ENCODE results near the gene IGF1R.

The IGF1R gene

GRCh38 chr15:98943601-98944151 lies 295.3 kb downstream of the IGF1R start:
- H3K36me3 ChIP-seq (ENCODE audit: insufficient read depth) = no peaks in the 10 kb centered on the region; the same call in 1 of the 2 replicates
- no peak overlapping the region for H3K9ac ChIP-seq
- H2AFZ ChIP-seq (ENCODE audit: low read depth) = no peak overlapping the region
- H3K79me2 ChIP-seq (ENCODE audit: insufficient read depth, low read depth) = no peaks in the 10 kb centered on the region
- H3K27me3 ChIP-seq (ENCODE audit: insufficient read depth, low read depth) = no peaks in the 10 kb centered on the region
- H3K4me3 ChIP-seq (IDR thresholded peaks at IDR 0.05; ENCODE audit: insufficient read depth, low read depth, low read length) = no peak overlapping the region
- TF ChIP-seq, protein P1, sequence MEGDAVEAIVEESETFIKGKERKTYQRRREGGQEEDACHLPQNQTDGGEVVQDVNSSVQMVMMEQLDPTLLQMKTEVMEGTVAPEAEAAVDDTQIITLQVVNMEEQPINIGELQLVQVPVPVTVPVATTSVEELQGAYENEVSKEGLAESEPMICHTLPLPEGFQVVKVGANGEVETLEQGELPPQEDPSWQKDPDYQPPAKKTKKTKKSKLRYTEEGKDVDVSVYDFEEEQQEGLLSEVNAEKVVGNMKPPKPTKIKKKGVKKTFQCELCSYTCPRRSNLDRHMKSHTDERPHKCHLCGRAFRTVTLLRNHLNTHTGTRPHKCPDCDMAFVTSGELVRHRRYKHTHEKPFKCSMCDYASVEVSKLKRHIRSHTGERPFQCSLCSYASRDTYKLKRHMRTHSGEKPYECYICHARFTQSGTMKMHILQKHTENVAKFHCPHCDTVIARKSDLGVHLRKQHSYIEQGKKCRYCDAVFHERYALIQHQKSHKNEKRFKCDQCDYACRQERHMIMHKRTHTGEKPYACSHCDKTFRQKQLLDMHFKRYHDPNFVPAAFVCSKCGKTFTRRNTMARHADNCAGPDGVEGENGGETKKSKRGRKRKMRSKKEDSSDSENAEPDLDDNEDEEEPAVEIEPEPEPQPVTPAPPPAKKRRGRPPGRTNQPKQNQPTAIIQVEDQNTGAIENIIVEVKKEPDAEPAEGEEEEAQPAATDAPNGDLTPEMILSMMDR (conservative IDR thresholded peaks at IDR 0.05; ENCODE audit: low read depth, low read length) = no peak
- H3K27ac ChIP-seq = no peak overlapping the region
- no peak overlapping the region for H3K4me2 ChIP-seq
- no peaks in the 10 kb centered on the region for H4K20me1 ChIP-seq (ENCODE audit: insufficient read depth)
- H3K4me1 ChIP-seq (ENCODE audit: low read depth, poor library complexity, severe bottlenecking) = no peaks in the 10 kb centered on the region

DNA sequence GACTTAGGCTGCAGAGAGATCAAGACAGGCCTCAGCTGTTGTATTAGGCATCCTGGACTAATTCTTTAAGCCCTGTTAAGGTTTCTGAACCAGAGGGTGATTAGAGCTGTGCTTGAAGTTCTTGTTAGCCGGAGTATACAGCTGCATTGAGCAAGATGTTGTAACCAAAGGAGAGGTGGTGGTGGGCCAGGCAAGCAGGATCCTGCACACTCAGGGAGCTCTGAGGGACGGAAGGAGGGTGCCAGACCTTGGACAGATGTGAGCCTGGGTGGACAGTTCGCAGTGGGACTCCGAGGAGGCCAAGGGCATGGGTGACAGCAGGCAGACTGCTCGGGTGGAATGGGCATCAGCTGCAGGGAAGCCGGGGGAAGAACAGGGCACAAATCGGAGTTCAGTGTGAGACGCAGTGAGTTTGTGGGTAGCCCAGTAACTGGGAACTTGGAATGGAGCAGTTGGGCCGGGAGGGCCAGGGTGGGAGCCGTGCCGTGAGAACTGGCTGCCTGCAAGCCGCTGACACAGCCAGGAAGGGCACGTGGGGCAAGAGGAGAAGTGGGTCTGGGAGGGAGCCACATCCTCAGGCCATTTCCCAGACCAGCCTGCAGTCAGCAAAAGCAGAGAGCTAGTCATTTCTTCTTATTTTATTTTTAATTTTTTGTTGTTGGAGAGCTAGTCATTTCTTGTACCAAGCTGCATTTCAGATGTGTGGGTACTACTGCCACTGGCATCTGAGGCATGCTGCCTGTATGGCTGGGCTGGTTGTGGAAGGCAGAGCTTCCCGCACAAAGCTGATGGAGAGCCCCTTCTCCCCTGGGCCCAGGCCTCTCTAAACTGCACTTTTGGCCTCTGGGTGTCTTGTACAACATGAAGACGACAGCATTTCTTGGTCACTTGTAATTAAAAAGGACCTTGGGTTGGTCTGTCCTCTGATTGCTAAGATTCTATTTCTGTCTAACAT lies 298.2 kb downstream of the IGF1R start:
- no peaks in the 10 kb centered on the region for H3K27me3 ChIP-seq (ENCODE audit: insufficient read depth, low read depth)
- no peak overlapping the region for H3K9ac ChIP-seq
- H3K4me2 ChIP-seq = no peak overlapping the region
- H3K79me2 ChIP-seq (ENCODE audit: insufficient read depth, low read depth) = no peaks in the 10 kb centered on the region
- no peaks in the 10 kb centered on the region for H4K20me1 ChIP-seq (ENCODE audit: insufficient read depth)
- peaks cover 9% of the 10 kb centered on the region for H3K4me1 ChIP-seq (ENCODE audit: low read depth, poor library complexity, severe bottlenecking)
- TF ChIP-seq, protein P1 (conservative IDR thresholded peaks at IDR 0.05; ENCODE audit: low read depth, low read length) = no peak
- H3K27ac ChIP-seq = no peak overlapping the region
- H2AFZ ChIP-seq (ENCODE audit: low read depth) = no peak overlapping the region
- H3K36me3 ChIP-seq (ENCODE audit: insufficient read depth) = no peaks in the 10 kb centered on the region; the same call in 1 of the 2 replicates
- H3K4me3 ChIP-seq (IDR thresholded peaks at IDR 0.05; ENCODE audit: insufficient read depth, low read depth, low read length) = no peak overlapping the region

GRCh38 chr15:98948456-98948855 lies 300.1 kb downstream of the IGF1R start:
- no peaks in the 10 kb centered on the region for H3K36me3 ChIP-seq (ENCODE audit: insufficient read depth)
- peaks cover 28% of the 10 kb centered on the region for H3K4me1 ChIP-seq (ENCODE audit: low read depth, poor library complexity, severe bottlenecking)
- TF ChIP-seq, protein P1 (conservative IDR thresholded peaks at IDR 0.05; ENCODE audit: low read depth, low read length) = no peak
- H3K4me2 ChIP-seq = no peak overlapping the region
- no peak overlapping the region for H3K27ac ChIP-seq
- H3K4me3 ChIP-seq (IDR thresholded peaks at IDR 0.05; ENCODE audit: insufficient read depth, low read depth, low read length) = no peak overlapping the region
- no peaks in the 10 kb centered on the region for H4K20me1 ChIP-seq (ENCODE audit: insufficient read depth)
- no peak overlapping the region for H2AFZ ChIP-seq (ENCODE audit: low read depth)
- no peak overlapping the region for H3K9ac ChIP-seq
- no peaks in the 10 kb centered on the region for H3K27me3 ChIP-seq (ENCODE audit: insufficient read depth, low read depth)
- no peaks in the 10 kb centered on the region for H3K79me2 ChIP-seq (ENCODE audit: insufficient read depth, low read depth)

- peaks cover 33% of the 10 kb centered on the region for H3K4me1 ChIP-seq (ENCODE audit: low read depth, poor library complexity, severe bottlenecking)
- H3K4me2 ChIP-seq = no peak overlapping the region
- no peak overlapping the region for H2AFZ ChIP-seq (ENCODE audit: low read depth)
- H3K4me3 ChIP-seq (IDR thresholded peaks at IDR 0.05; ENCODE audit: insufficient read depth, low read depth, low read length) = no peak overlapping the region
- TF ChIP-seq, protein P1 (conservative IDR thresholded peaks at IDR 0.05; ENCODE audit: low read depth, low read length) = no peak
- no peaks in the 10 kb centered on the region for H4K20me1 ChIP-seq (ENCODE audit: insufficient read depth)
- H3K36me3 ChIP-seq (ENCODE audit: insufficient read depth) = no peaks in the 10 kb centered on the region
- H3K9ac ChIP-seq = no peak overlapping the region
- no peaks in the 10 kb centered on the region for H3K27me3 ChIP-seq (ENCODE audit: insufficient read depth, low read depth)
- no peak overlapping the region for H3K27ac ChIP-seq
- H3K79me2 ChIP-seq (ENCODE audit: insufficient read depth, low read depth) = no peaks in the 10 kb centered on the region
Measured at GRCh38 chr15:98948941-98949340, 300.6 kb downstream of the IGF1R start.

All from KMS-11 (cell line).